Endothelial cell of umbilical vein (primary cell): ENCODE measurements around the gene MYO5B.

ENCODE experiments used
- EZH2 ChIP-seq: IDR thresholded peaks from 2 replicates; pipeline ENCODE4 v1.6.1; 2012; ENCODE audit warnings: borderline replicate concordance, low read depth, mild to moderate bottlenecking, moderate library complexity, low read length, inconsistent platforms; ENCODE audit not compliant: severe bottlenecking
- JUN ChIP-seq: IDR thresholded peaks from 2 replicates; pipeline ENCODE4 v1.6.1; 2011; ENCODE audit warnings: borderline replicate concordance, low read depth; ENCODE audit not compliant: insufficient read length, insufficient read depth
- POLR2A ChIP-seq: IDR thresholded peaks from 2 replicates; pipeline ENCODE4 v1.6.1; 2012; ENCODE audit warnings: low read depth, mild to moderate bottlenecking, control low read depth, low read length
- POLR2AphosphoS5 ChIP-seq: IDR thresholded peaks from 2 replicates; pipeline ENCODE4 v1.6.1; 2012; ENCODE audit warnings: low read depth, mild to moderate bottlenecking, control low read depth, low read length, moderate library complexity; ENCODE audit not compliant: insufficient read depth
- TF ChIP-seq, protein P1 (sequence below), 2 donors: IDR thresholded peaks; 1 replicate in 1 of 2; 2 replicates in 1 of 2; pipeline ENCODE4 v1.5.1; 2011; ENCODE audit warnings: low read length in 2 of 2, mild to moderate bottlenecking in 2 of 2, moderate library complexity in 2 of 2, control low read depth in 1 of 2, inconsistent platforms in 1 of 2, low read depth in 1 of 2; ENCODE audit not compliant: insufficient read depth in 1 of 2; ENCODE audit errors: extremely low read depth in 1 of 2

DNA sequence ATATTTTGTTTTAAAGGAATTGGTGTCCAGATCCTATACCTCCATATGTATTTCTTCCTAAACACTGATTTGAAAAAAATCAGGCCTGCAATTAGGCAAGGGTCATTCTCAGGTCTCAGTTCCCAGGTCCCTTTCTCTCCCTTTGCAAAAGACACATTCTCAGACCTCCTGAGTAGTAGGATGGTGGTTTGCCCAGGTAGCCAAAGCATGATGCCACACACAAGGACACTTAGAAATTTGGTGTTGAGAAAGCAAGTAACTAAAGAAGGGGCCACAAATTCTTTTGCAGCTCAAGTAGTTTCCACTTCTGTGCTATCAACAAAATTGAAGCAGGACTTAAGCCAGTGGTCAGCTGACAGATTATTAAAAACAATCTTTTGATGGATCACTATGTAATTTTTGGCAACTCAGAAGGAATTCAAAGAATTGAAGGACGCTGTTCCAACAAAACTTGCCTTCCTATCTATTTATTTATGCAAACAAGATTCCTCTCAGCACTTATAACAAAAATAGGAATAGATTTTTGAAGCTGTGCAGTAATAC lies 6.6 kb upstream of the MYO5B start:
- no peak for TF ChIP-seq POLR2AphosphoS5
- TF ChIP-seq POLR2A: no peak
- TF ChIP-seq, protein P1, sequence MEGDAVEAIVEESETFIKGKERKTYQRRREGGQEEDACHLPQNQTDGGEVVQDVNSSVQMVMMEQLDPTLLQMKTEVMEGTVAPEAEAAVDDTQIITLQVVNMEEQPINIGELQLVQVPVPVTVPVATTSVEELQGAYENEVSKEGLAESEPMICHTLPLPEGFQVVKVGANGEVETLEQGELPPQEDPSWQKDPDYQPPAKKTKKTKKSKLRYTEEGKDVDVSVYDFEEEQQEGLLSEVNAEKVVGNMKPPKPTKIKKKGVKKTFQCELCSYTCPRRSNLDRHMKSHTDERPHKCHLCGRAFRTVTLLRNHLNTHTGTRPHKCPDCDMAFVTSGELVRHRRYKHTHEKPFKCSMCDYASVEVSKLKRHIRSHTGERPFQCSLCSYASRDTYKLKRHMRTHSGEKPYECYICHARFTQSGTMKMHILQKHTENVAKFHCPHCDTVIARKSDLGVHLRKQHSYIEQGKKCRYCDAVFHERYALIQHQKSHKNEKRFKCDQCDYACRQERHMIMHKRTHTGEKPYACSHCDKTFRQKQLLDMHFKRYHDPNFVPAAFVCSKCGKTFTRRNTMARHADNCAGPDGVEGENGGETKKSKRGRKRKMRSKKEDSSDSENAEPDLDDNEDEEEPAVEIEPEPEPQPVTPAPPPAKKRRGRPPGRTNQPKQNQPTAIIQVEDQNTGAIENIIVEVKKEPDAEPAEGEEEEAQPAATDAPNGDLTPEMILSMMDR (IDR thresholded peaks at IDR 0.05; ENCODE audit: extremely low read depth in 1 of 2, insufficient read depth in 1 of 2, low read depth in 1 of 2, low read length in 2 of 2): no peak
- no peak for TF ChIP-seq JUN
- TF ChIP-seq EZH2: no peak
